K562 (cell line): Measurements from ENCODE around the gene NFATC1. TPM values are rescaled to one million over a fixed set of nuclear protein-coding genes. Genes with fewer than 3 reads are reported as not detected.

ENCODE experiments used
- ATAC-seq: fragments of 200-7000 bp; cut with Tn5 transposase; 3 replicates; pipeline ENCODE4 v1.9.1; 2020; ENCODE audit warnings: moderate library complexity
- BruUV-seq: library from RNA; stranded (reverse); fragments of 400-500 nt; replicated peaks from 2 replicates; lab custom pipeline; 2021; lab: Mats Ljungman, UMichigan
- CTCF ChIA-PET: fragments of 300-600 bp; formaldehyde crosslinking; extraction: SDS; loops from one replicate; lab custom pipeline; 2021; ENCODE audit warnings: low intra/inter-chr PET ratio; lab: Yijun Ruan, JAX
- POLR2A ChIA-PET: fragments of 300-600, 350-650 bp; sonication (Branson Sonifier 250); formaldehyde crosslinking; extraction: SDS; loops from one replicate; lab custom pipeline; 2021; ENCODE audit warnings: antibody characterized with exemption, inconsistent platforms; lab: Yijun Ruan, JAX
- DNase-seq, 4 experiments: peaks; one replicate each; pipeline versions ENCODE4 v3.0.0 to v3.0.0-alpha.2; 2011 to 2018; ENCODE audit warnings: low spot score in 3 of 4, mixed read lengths in 3 of 4; ENCODE audit errors: extremely low read depth in 1 of 4
- FAIRE-seq: peaks from 2 replicates; lab custom pipeline; 2011; peaks lifted over from hg19 to GRCh38; lab: Jason Lieb, UNC
- H2AFZ ChIP-seq: 2 replicates; pipeline ENCODE4 v1.6.0; 2011; ENCODE audit warnings: low read depth, low read length, control low read depth, inconsistent platforms
- H3K27ac ChIP-seq: fragments of 200-600 bp; 3 replicates; pipeline ENCODE4 v1.8.0; 2011; ENCODE audit warnings: low read depth, mild to moderate bottlenecking, control low read depth, inconsistent platforms, low read length, moderate library complexity, mixed read lengths; ENCODE audit errors: extremely low read depth
- H3K27me3 ChIP-seq, 2 experiments: fragments of 300-600 bp in 1 of 2; 2 replicates in 1 of 2; 3 replicates in 1 of 2; pipeline versions ENCODE4 v1.6.0 to v1.8.0; 2011; ENCODE audit warnings: inconsistent platforms in 2 of 2, low read length in 2 of 2, mild to moderate bottlenecking in 1 of 2, mixed read lengths in 1 of 2, moderate library complexity in 1 of 2; ENCODE audit not compliant: control insufficient read depth in 2 of 2, insufficient read depth in 2 of 2
- H3K36me3 ChIP-seq: fragments of 300-600 bp; 3 replicates; pipeline ENCODE4 v1.8.0; 2011; ENCODE audit warnings: mild to moderate bottlenecking, low read length, inconsistent platforms; ENCODE audit not compliant: control insufficient read depth, insufficient read depth
- H3K4me1 ChIP-seq, 2 experiments: fragments of 200-600 bp in 1 of 2; replicated peaks in 1 of 2; 2 replicates in 1 of 2; 3 replicates in 1 of 2; pipeline versions ENCODE4 v1.5.1 to v1.8.0; 2011; ENCODE audit warnings: inconsistent platforms in 2 of 2, low read length in 2 of 2, mild to moderate bottlenecking in 1 of 2, mixed read lengths in 1 of 2, moderate library complexity in 1 of 2; ENCODE audit not compliant: control insufficient read depth in 2 of 2, insufficient read depth in 2 of 2
- H3K4me2 ChIP-seq: 2 replicates; pipeline ENCODE4 v1.6.1; 2011; ENCODE audit warnings: low read length, control low read depth, inconsistent platforms, mixed read lengths; ENCODE audit not compliant: insufficient read depth
- H3K4me3 ChIP-seq: fragments of 200-600 bp; sonication (generic), shearing (Covaris generic); 2 replicates; pipeline ENCODE4 v1.5.1; 2016; ENCODE audit warnings: control low read depth, inconsistent platforms
- H3K79me2 ChIP-seq: fragments of 200-600 bp; 3 replicates; pipeline ENCODE4 v1.8.0; 2011; ENCODE audit warnings: low read length, inconsistent platforms; ENCODE audit not compliant: control insufficient read depth, insufficient read depth
- H3K9ac ChIP-seq, 2 experiments: 2 replicates each; pipeline versions ENCODE4 v1.6.0 to v1.6.1; 2011; ENCODE audit warnings: low read depth in 2 of 2, low read length in 2 of 2, control low read depth in 1 of 2, inconsistent platforms in 1 of 2, mild to moderate bottlenecking in 1 of 2, mixed read lengths in 1 of 2; ENCODE audit not compliant: insufficient read depth in 1 of 2
- H3K9me1 ChIP-seq: one replicate; pipeline ENCODE4 v1.6.0; 2011; ENCODE audit warnings: inconsistent platforms, mild to moderate bottlenecking, low read length, moderate library complexity; ENCODE audit not compliant: control insufficient read depth, insufficient read depth
- H3K9me3 ChIP-seq: replicated peaks from 2 replicates; pipeline ENCODE4 v1.5.1; 2011; ENCODE audit warnings: low read depth, low read length, inconsistent platforms; ENCODE audit not compliant: control insufficient read depth, insufficient read depth
- H4K20me1 ChIP-seq: replicated peaks from 2 replicates; pipeline ENCODE4 v1.6.1; 2011; ENCODE audit warnings: low read length, inconsistent platforms, mixed read lengths; ENCODE audit not compliant: control insufficient read depth, insufficient read depth
- ARID2 ChIP-seq: fragments of 450-650 bp; IDR thresholded peaks from 2 replicates; pipeline ENCODE4 v1.6.1; 2017; ENCODE audit warnings: antibody characterized with exemption, mild to moderate bottlenecking
- CC2D1A ChIP-seq: fragments of 450-650 bp; IDR thresholded peaks from 2 replicates; pipeline ENCODE4 v1.6.1; 2017; ENCODE audit warnings: mild to moderate bottlenecking
- JUND ChIP-seq, 2 experiments: IDR thresholded peaks; 2 replicates in 1 of 2; 3 replicates in 1 of 2; pipeline ENCODE4 v1.6.1; 2011; ENCODE audit warnings: borderline replicate concordance in 2 of 2, low read depth in 2 of 2, low read length in 2 of 2, improper control_type of control experiment in 1 of 2, missing biosample characterization in 1 of 2, missing genetic modification characterization in 1 of 2, missing genetic modification reagents in 1 of 2
- RAD21 ChIP-seq, 2 experiments: fragments of 250-450 bp in 1 of 2; fragments of 450-650 bp in 1 of 2; sonication (Bioruptor Pico) in 1 of 2; formaldehyde crosslinking in 1 of 2; IDR thresholded peaks in 1 of 2; conservative IDR thresholded peaks in 1 of 2; 2 replicates each; pipeline versions ENCODE4 v1.4.0 to v1.8.0; 2020 to 2022; ENCODE audit warnings: mild to moderate bottlenecking in 2 of 2, moderate library complexity in 1 of 2
- SMC3 ChIP-seq: conservative IDR thresholded peaks from 2 replicates; pipeline ENCODE4 v1.6.1; 2011; ENCODE audit warnings: low read depth, low read length, improper control_type of control experiment; ENCODE audit not compliant: insufficient read depth
- WGBS: fragments of 100-300 bp; shearing (Covaris generic); methylation state at CpG from one replicate; pipeline ENCODE4 v1.1.6; 2016; ENCODE audit warnings: low coverage, mixed read lengths; ENCODE audit not compliant: insufficient coverage; ENCODE audit errors: missing lambda C conversion rate; 5-methylcytosine and 5-hydroxymethylcytosine counted together
- in situ Hi-C: fragments of 300-500 bp; cut with MboI; formaldehyde crosslinking; loops from 4 replicates; pipeline ENCODE4 v1.15.0; 2018; ENCODE audit warnings: inconsistent platforms, mixed read lengths
- intact Hi-C: fragments of 100-400 bp; cut with micrococcal nuclease; formaldehyde crosslinking; loops from 2 replicates; pipeline ENCODE4 v1.14.2; 2022
- polyA plus RNA-seq, 8 experiments: library from polyadenylated mRNA; depleted of rRNA in 4 of 8; stranded (reverse) in 5 of 8; unstranded in 3 of 8; fragments of >200 nt; fragmentation: Nextera tagmentation in 2 of 8; fragmentation: Illumina TruSeq in 1 of 8; extraction: Ambion mirVana in 2 of 8; extraction: Trizol in 1 of 8; gene quantifications; 2 replicates each; pipeline versions ENCODE4 v1.2.1 to v1.2.3, GENCODE V29; 2011 to 2014; ENCODE audit warnings: inconsistent platforms in 1 of 8, missing spikeins in 1 of 8
- total RNA-seq, 7 experiments: library from RNA; depleted of rRNA in 6 of 7; stranded (reverse); fragments of >200 nt in 6 of 7; fragmentation: Illumina TruSeq in 2 of 7; extraction: Trizol in 2 of 7; gene quantifications; 2 replicates each; pipeline versions ENCODE4 v1.2.1 to v1.2.3, GENCODE V29; 2011 to 2021; ENCODE audit warnings: low replicate concordance in 1 of 7
- TF ChIP-seq, protein P1 (sequence below): fragments of 450-650 bp; formaldehyde crosslinking; IDR thresholded peaks from 2 replicates; pipeline ENCODE4 v1.4.0; 2020; ENCODE audit warnings: mild to moderate bottlenecking, moderate library complexity
- TF ChIP-seq, protein P2 (sequence below), 2 experiments: fragments of 450-650 bp; formaldehyde crosslinking in 1 of 2; IDR thresholded peaks; 2 replicates each; pipeline versions ENCODE4 v1.4.0 to v1.6.1; 2014 to 2020; ENCODE audit warnings: mild to moderate bottlenecking in 2 of 2, borderline replicate concordance in 1 of 2, low read depth in 1 of 2
- TF ChIP-seq, protein P3 (sequence below): fragments of 250-450 bp; sonication (Bioruptor Pico); IDR thresholded peaks from 2 replicates; pipeline ENCODE4 v1.5.1; 2021; ENCODE audit warnings: mild to moderate bottlenecking

The NFATC1 gene
- total and polyA plus RNA-seq, 9 of the 15 experiments (the other 6 are each of a cell fraction or from before 2014, with no cell fraction given) = 1.1 to 16.4 (median 2.5) TPM

DNA sequence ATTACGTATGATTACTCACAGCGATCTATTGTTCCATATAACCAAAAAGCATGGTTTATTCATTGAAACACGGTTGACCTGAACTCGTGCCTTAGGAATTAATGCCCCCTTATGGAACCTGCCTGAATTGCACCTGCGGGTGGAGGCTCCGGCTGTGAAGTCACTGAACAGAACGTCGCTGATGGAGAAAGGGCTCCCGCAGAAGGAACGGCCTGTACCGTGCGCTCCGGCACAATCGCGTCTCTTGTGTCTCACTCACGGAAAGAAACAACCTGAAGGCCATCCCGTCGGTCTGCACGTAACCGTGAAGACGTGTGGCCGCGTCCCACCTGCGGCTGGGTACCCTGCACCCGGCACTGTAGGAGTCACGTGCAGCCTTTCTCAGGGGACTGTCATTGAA is 133.1 kb downstream of the NFATC1 start:
- Histone ChIP-seq H3K9me3 (no peaks in the 10 kb centered on the region), H3K4me3 (no peak overlapping the region), H2AFZ (no peak overlapping the region), H3K4me1 (peaks cover 0 to 28% of the 10 kb centered on the region in 2 experiments; a peak in 2 of 5 replicates), H3K4me2 (no peak overlapping the region), H3K27me3 (peaks cover 0 to 14% of the 10 kb centered on the region in 2 experiments; a peak in 1 of 5 replicates), H3K79me2 (no peaks in the 10 kb centered on the region), H3K36me3 (peaks cover 11% of the 10 kb centered on the region; the same call in 1 of the 3 replicates), H3K9ac (no peak overlapping the region), H4K20me1 (peaks cover 4% of the 10 kb centered on the region; the same call in 1 of the 2 replicates), H3K27ac (no peak overlapping the region), H3K9me1 (no peaks in the 10 kb centered on the region)
- peak; percentile 68 to 75 (median 72) for DNase-seq
- ChIA-PET CTCF (interaction anchor here (0.6 to 2.9 kb wide), 3 partner anchors 146 to 151 kb away, joined by 3 to 24 read pairs (median 8); no protein-coding TSS in a partner anchor), POLR2A (no interaction called here)
- intact Hi-C loops (loop anchor here (1.0 to 5.0 kb wide), 3 partner anchors 113 to 148 kb away; partner anchors contain the start of gene NFATC1), in situ Hi-C loops (loop anchor here (5.0 kb wide), 1 partner anchor 147 kb away; no protein-coding TSS in a partner anchor)
- peak; percentile 90 for ATAC-seq
- BruUV-seq = no TSS peak
- 53% methylated on average over 20 of the region's 26 CpGs for WGBS
- peak; percentile 88 for FAIRE-seq
- peak; percentile 59; the same call in 1 of the 2 replicates for TF ChIP-seq ARID2
- TF ChIP-seq CC2D1A = 0 out of 2 replicates have a peak, but pooled peaks have one; percentile 56
- TF ChIP-seq, protein P1, sequence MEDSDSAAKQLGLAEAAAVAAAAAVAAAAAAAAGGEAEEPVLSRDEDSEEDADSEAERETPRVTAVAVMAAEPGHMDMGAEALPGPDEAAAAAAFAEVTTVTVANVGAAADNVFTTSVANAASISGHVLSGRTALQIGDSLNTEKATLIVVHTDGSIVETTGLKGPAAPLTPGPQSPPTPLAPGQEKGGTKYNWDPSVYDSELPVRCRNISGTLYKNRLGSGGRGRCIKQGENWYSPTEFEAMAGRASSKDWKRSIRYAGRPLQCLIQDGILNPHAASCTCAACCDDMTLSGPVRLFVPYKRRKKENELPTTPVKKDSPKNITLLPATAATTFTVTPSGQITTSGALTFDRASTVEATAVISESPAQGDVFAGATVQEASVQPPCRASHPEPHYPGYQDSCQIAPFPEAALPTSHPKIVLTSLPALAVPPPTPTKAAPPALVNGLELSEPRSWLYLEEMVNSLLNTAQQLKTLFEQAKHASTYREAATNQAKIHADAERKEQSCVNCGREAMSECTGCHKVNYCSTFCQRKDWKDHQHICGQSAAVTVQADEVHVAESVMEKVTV (CRISPR knock-in tag) = peak; percentile 72
- TF ChIP-seq RAD21 (CRISPR knock-in tag; conservative IDR thresholded peaks at IDR 0.05 in 1 of 2, IDR thresholded peaks at IDR 0.05 in 1 of 2) = peak; percentile 81 to 87
- TF ChIP-seq, protein P2, sequence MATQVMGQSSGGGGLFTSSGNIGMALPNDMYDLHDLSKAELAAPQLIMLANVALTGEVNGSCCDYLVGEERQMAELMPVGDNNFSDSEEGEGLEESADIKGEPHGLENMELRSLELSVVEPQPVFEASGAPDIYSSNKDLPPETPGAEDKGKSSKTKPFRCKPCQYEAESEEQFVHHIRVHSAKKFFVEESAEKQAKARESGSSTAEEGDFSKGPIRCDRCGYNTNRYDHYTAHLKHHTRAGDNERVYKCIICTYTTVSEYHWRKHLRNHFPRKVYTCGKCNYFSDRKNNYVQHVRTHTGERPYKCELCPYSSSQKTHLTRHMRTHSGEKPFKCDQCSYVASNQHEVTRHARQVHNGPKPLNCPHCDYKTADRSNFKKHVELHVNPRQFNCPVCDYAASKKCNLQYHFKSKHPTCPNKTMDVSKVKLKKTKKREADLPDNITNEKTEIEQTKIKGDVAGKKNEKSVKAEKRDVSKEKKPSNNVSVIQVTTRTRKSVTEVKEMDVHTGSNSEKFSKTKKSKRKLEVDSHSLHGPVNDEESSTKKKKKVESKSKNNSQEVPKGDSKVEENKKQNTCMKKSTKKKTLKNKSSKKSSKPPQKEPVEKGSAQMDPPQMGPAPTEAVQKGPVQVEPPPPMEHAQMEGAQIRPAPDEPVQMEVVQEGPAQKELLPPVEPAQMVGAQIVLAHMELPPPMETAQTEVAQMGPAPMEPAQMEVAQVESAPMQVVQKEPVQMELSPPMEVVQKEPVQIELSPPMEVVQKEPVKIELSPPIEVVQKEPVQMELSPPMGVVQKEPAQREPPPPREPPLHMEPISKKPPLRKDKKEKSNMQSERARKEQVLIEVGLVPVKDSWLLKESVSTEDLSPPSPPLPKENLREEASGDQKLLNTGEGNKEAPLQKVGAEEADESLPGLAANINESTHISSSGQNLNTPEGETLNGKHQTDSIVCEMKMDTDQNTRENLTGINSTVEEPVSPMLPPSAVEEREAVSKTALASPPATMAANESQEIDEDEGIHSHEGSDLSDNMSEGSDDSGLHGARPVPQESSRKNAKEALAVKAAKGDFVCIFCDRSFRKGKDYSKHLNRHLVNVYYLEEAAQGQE (IDR thresholded peaks at IDR 0.05; ENCODE audit: borderline replicate concordance) = peak; percentile 89
- TF ChIP-seq, protein P2 (CRISPR knock-in tag; IDR thresholded peaks at IDR 0.05; ENCODE audit: low read depth) = no peak
- TF ChIP-seq SMC3 = peak; percentile 78
- TF ChIP-seq, protein P3, sequence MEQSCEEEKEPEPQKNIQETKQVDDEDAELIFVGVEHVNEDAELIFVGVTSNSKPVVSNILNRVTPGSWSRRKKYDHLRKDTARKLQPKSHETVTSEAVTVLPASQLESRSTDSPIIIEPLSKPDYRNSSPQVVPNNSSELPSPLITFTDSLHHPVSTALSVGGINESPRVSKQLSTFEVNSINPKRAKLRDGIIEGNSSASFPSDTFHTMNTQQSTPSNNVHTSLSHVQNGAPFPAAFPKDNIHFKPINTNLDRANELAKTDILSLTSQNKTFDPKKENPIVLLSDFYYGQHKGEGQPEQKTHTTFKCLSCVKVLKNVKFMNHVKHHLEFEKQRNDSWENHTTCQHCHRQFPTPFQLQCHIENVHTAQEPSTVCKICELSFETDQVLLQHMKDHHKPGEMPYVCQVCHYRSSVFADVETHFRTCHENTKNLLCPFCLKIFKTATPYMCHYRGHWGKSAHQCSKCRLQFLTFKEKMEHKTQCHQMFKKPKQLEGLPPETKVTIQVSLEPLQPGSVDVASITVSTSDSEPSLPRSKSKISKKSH (CRISPR knock-in tag) = no peak
- 0 out of 2 replicates have a peak, but pooled peaks have one; percentile 6 for TF ChIP-seq JUND (IDR thresholded peaks at IDR 0.05; ENCODE audit: borderline replicate concordance, low read depth, low read length)
- no peak for TF ChIP-seq JUND (tag; IDR thresholded peaks at IDR 0.05; ENCODE audit: borderline replicate concordance, low read depth, low read length)
